Gastroesophageal sphincter (tissue), 4 donors: ENCODE results near the gene IL2RG. TPM values are rescaled to one million over a fixed set of nuclear protein-coding genes. Genes with fewer than 3 reads are reported as not detected.

Source experiments
- ATAC-seq: fragments of 150-250 bp; one replicate; pipeline ENCODE4 v1.9.1; 2016; ENCODE audit warnings: mild to moderate bottlenecking, moderate library complexity
- H3K27ac ChIP-seq, 4 donors: fragments of 200-600 bp; sonication (generic) in 3 of 4; 1 replicate in 3 of 4; 2 replicates in 1 of 4; pipeline ENCODE4 v1.5.1; 2016 to 2019
- H3K27me3 ChIP-seq: fragments of 200-600 bp; sonication (generic); one replicate; pipeline ENCODE4 v1.5.1; 2019
- H3K36me3 ChIP-seq, 2 donors: fragments of 200-600 bp; sonication (generic); one replicate each; pipeline ENCODE4 v1.5.1; 2019; ENCODE audit warnings: control low read depth in 1 of 2
- H3K4me1 ChIP-seq, 3 donors: fragments of 200-600 bp; sonication (generic); 1 replicate in 2 of 3; 2 replicates in 1 of 3; pipeline ENCODE4 v1.5.1; 2016 to 2019; ENCODE audit warnings: control low read depth in 2 of 3
- H3K4me3 ChIP-seq, 2 donors: fragments of 200-600 bp; sonication (generic); one replicate each; pipeline ENCODE4 v1.5.1; 2019; ENCODE audit warnings: mild to moderate bottlenecking in 1 of 2, moderate library complexity in 1 of 2
- H3K9me3 ChIP-seq, 3 donors: fragments of 200-600 bp; sonication (generic); one replicate each; pipeline ENCODE4 v1.5.1; 2017 to 2019; ENCODE audit warnings: control low read depth in 2 of 3
- CTCF ChIP-seq, 4 experiments: fragments of 200-600 bp in 2 of 4; fragments of 450-650 bp in 2 of 4; sonication (generic) in 1 of 4; IDR thresholded peaks; one replicate each; pipeline ENCODE4 v1.5.1; 2017 to 2019; ENCODE audit warnings: antibody characterized with exemption in 4 of 4, mild to moderate bottlenecking in 2 of 4, moderate library complexity in 2 of 4
- EP300 ChIP-seq: sonication (generic); formaldehyde crosslinking; IDR thresholded peaks from one replicate; pipeline ENCODE4 v1.6.1; 2017; ENCODE audit warnings: antibody characterized with exemption, mild to moderate bottlenecking
- POLR2A ChIP-seq, 2 donors: fragments of 450-650 bp; IDR thresholded peaks; one replicate each; pipeline ENCODE4 v1.6.1; 2017; ENCODE audit warnings: antibody characterized with exemption in 2 of 2, mild to moderate bottlenecking in 2 of 2, moderate library complexity in 1 of 2
- POLR2AphosphoS5 ChIP-seq: sonication (generic); formaldehyde crosslinking; IDR thresholded peaks from one replicate; pipeline ENCODE4 v1.6.1; 2017; ENCODE audit warnings: antibody characterized with exemption
- WGBS, 2 donors: methylation state at CpG; one replicate each; pipeline ENCODE4 v1.1.5; 2018; ENCODE audit warnings: low coverage in 1 of 2; 5-methylcytosine and 5-hydroxymethylcytosine counted together
- total RNA-seq, 4 donors: library from RNA; depleted of rRNA; stranded (reverse); fragments of >200 nt; gene quantifications; one replicate each; pipeline ENCODE4 v1.1.0, GENCODE V29; 2016

Gene IL2RG
- total RNA-seq, 4 donors from 2014 or later, result 0.62 to 6.3 (median 3.7) TPM

GRCh38 chrX:71143508-71143907 lies 32.1 kb upstream of the IL2RG start:
- Histone ChIP-seq H3K36me3 (peaks cover 0 to 43% of the 10 kb centered on the region in 2 donors), H3K27me3 (no peaks in the 10 kb centered on the region), H3K27ac (no peak overlapping the region), H3K4me1 (peaks cover 0 to 29% (median 0%) of the 10 kb centered on the region in 3 donors), H3K4me3 (no peak overlapping the region), H3K9me3 (no peaks in the 10 kb centered on the region)
- no peak for ATAC-seq
- TF ChIP-seq EP300 (no peak), POLR2A (IDR thresholded peaks at IDR 0.05) (no peak), CTCF (IDR thresholded peaks at IDR 0.05) (no peak), POLR2AphosphoS5 (no peak)
- 57% methylated on average over 5 of the region's 6 CpGs; no CpG with 5 or more reads in 1 of the 2 donors for WGBS, 2 donors

GRCh38 chrX:71140440-71140839 lies 29.1 kb upstream of the IL2RG start:
- H3K4me1 ChIP-seq, result peaks cover 0 to 24% (median 0%) of the 10 kb centered on the region in 3 donors
- H3K4me3 ChIP-seq, result no peak overlapping the region
- no peaks in the 10 kb centered on the region for H3K9me3 ChIP-seq
- no peaks in the 10 kb centered on the region for H3K27me3 ChIP-seq
- WGBS, 2 donors, result 63% methylated on average over 2 of the region's 6 CpGs; no CpG with 5 or more reads in 1 of the 2 donors
- no peak for ATAC-seq
- H3K36me3 ChIP-seq, result peaks cover 0 to 74% of the 10 kb centered on the region in 2 donors
- TF ChIP-seq POLR2AphosphoS5 (no peak), CTCF (IDR thresholded peaks at IDR 0.05) (no peak), EP300 (no peak), POLR2A (IDR thresholded peaks at IDR 0.05) (no peak)
- no peak overlapping the region for H3K27ac ChIP-seq

- Histone ChIP-seq H3K36me3 (peaks cover 0 to 100% of the 10 kb centered on the region in 2 donors), H3K4me3 (no peak overlapping the region), H3K4me1 (peaks cover 0 to 6% (median 0%) of the 10 kb centered on the region in 3 donors), H3K27ac (no peak overlapping the region), H3K27me3 (no peaks in the 10 kb centered on the region), H3K9me3 (no peaks in the 10 kb centered on the region)
- ATAC-seq, result no peak
- TF ChIP-seq POLR2A (IDR thresholded peaks at IDR 0.05) (no peak), CTCF (IDR thresholded peaks at IDR 0.05) (no peak), POLR2AphosphoS5 (no peak), EP300 (no peak)
- WGBS, 2 donors, result 100% methylated on average over 1 of the region's 4 CpGs; no CpG with 5 or more reads in 1 of the 2 donors
Observed at GRCh38 chrX:71131510-71131909, 20.1 kb upstream of the IL2RG start.

- H3K4me3 ChIP-seq, result no peak overlapping the region
- WGBS, 2 donors, result 45 to 48% methylated on average over 3 to 7 of the region's 18 CpGs
- peak; percentile 66 for ATAC-seq
- no peaks in the 10 kb centered on the region for H3K9me3 ChIP-seq
- H3K36me3 ChIP-seq, result peaks cover 0 to 100% of the 10 kb centered on the region in 2 donors
- H3K27ac ChIP-seq, result no peak overlapping the region
- peaks cover 0 to 6% (median 0%) of the 10 kb centered on the region in 3 donors for H3K4me1 ChIP-seq
- H3K27me3 ChIP-seq, result no peaks in the 10 kb centered on the region
- TF ChIP-seq POLR2AphosphoS5, result no peak
- no peak for TF ChIP-seq EP300
- TF ChIP-seq CTCF (IDR thresholded peaks at IDR 0.05), result peak in 3 of 4 experiments; percentile 49 to 76 (median 59)
- TF ChIP-seq POLR2A (IDR thresholded peaks at IDR 0.05), result no peak
Observed at GRCh38 chrX:71128915-71129765, 17.8 kb upstream of the IL2RG start.
